NT2/D1 (cell line): Measurements from ENCODE around the gene ANKRD27.

Experiments used
- YY1 ChIP-seq: IDR thresholded peaks from 2 replicates; pipeline ENCODE4 v1.6.1; 2011; ENCODE audit not compliant: insufficient read length, insufficient read depth
- ZNF274 ChIP-seq: IDR thresholded peaks from 2 replicates; pipeline ENCODE4 v1.6.1; 2011; ENCODE audit warnings: mild to moderate bottlenecking, low read depth, low read length

GRCh38 chr19:32570081-32570785 lies 104.7 kb downstream of the ANKRD27 start:
- TF ChIP-seq YY1 = no peak
- TF ChIP-seq ZNF274 = no peak
